Right atrium auricular region (tissue), 2 donors: ENCODE results near the gene CARMIL1. TPM values are rescaled to one million over a fixed set of nuclear protein-coding genes. Genes with fewer than 3 reads are reported as not detected.

Experiments used
- DNase-seq: peaks from one replicate; pipeline ENCODE4 v3.0.0-alpha.2; 2019; ENCODE audit warnings: low spot score
- H3K27ac ChIP-seq, 2 donors: fragments of 200-600 bp; sonication (generic); 1 replicate in 1 of 2; 2 replicates in 1 of 2; pipeline ENCODE4 v1.5.1; 2016 to 2019
- H3K27me3 ChIP-seq, 2 donors: fragments of 200-600 bp; sonication (generic); one replicate each; pipeline versions ENCODE4 v1.5.1 to v1.6.0; 2017 to 2019
- H3K36me3 ChIP-seq: fragments of 200-600 bp; sonication (generic); one replicate; pipeline ENCODE4 v1.5.1; 2016
- H3K4me1 ChIP-seq, 2 donors: fragments of 200-600 bp; sonication (generic); one replicate each; pipeline versions ENCODE4 v1.5.1 to v1.6.0; 2017 to 2019
- H3K4me3 ChIP-seq, 2 donors: fragments of 200-600 bp; sonication (generic); 1 replicate in 1 of 2; 2 replicates in 1 of 2; pipeline ENCODE4 v1.5.1; 2017 to 2019; ENCODE audit warnings: mild to moderate bottlenecking in 1 of 2, moderate library complexity in 1 of 2
- H3K9me3 ChIP-seq, 2 donors: fragments of 200-600 bp; sonication (generic); one replicate each; pipeline ENCODE4 v1.5.1; 2019
- total RNA-seq, 2 donors: library from RNA; depleted of rRNA; stranded (reverse); fragments of >200 nt; gene quantifications; one replicate each; pipeline ENCODE4 v1.1.0, GENCODE V29; 2016
- TF ChIP-seq, protein P1 (sequence below), 2 donors: fragments of 200-600 bp; sonication (generic); IDR thresholded peaks; one replicate each; pipeline ENCODE4 v1.5.1; 2019; ENCODE audit warnings: antibody characterized with exemption in 2 of 2

The CARMIL1 gene
- total RNA-seq, 2 donors from 2014 or later, result 7.9 to 29.4 TPM

- no peak for DNase-seq
- no peaks in the 10 kb centered on the region for H3K9me3 ChIP-seq
- peaks cover 30% of the 10 kb centered on the region for H3K36me3 ChIP-seq
- H3K4me3 ChIP-seq, result no peak overlapping the region
- H3K27ac ChIP-seq, result no peak overlapping the region
- no peaks in the 10 kb centered on the region for H3K27me3 ChIP-seq
- TF ChIP-seq, protein P1, sequence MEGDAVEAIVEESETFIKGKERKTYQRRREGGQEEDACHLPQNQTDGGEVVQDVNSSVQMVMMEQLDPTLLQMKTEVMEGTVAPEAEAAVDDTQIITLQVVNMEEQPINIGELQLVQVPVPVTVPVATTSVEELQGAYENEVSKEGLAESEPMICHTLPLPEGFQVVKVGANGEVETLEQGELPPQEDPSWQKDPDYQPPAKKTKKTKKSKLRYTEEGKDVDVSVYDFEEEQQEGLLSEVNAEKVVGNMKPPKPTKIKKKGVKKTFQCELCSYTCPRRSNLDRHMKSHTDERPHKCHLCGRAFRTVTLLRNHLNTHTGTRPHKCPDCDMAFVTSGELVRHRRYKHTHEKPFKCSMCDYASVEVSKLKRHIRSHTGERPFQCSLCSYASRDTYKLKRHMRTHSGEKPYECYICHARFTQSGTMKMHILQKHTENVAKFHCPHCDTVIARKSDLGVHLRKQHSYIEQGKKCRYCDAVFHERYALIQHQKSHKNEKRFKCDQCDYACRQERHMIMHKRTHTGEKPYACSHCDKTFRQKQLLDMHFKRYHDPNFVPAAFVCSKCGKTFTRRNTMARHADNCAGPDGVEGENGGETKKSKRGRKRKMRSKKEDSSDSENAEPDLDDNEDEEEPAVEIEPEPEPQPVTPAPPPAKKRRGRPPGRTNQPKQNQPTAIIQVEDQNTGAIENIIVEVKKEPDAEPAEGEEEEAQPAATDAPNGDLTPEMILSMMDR (IDR thresholded peaks at IDR 0.05), result no peak
- H3K4me1 ChIP-seq, result no peaks in the 10 kb centered on the region
Measured at GRCh38 chr6:25519856-25520255, 240.7 kb downstream of the CARMIL1 start.

- TF ChIP-seq, protein P1 (IDR thresholded peaks at IDR 0.05), result no peak
- H3K4me3 ChIP-seq, result no peak overlapping the region
- H3K9me3 ChIP-seq, result no peaks in the 10 kb centered on the region
- no peak overlapping the region for H3K27ac ChIP-seq
- peaks cover 12% of the 10 kb centered on the region for H3K36me3 ChIP-seq
- no peak for DNase-seq
- no peaks in the 10 kb centered on the region for H3K4me1 ChIP-seq
- no peaks in the 10 kb centered on the region for H3K27me3 ChIP-seq
Measured at GRCh38 chr6:25524542-25524941, 245.4 kb downstream of the CARMIL1 start.

DNA sequence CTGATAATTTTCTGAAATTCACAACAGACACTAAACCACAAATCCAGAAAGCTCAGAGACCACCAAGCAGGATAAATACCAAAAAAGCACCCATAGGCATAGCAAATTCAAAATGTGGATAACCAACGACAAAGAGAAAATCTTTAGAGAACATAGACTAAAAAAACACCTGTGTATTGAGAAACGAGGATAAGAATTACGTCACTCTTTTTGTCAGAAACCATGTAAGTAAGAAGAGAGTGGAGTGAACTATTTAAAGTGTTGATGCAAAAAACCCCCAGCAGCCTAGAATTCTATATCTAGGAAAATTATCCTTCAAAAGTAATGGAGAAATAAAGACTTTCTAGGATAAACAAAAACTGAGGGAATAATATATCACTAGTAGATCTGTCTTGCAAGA, 245.9 kb downstream of the CARMIL1 start:
- no peaks in the 10 kb centered on the region for H3K4me1 ChIP-seq
- H3K9me3 ChIP-seq, result no peaks in the 10 kb centered on the region
- TF ChIP-seq, protein P1 (IDR thresholded peaks at IDR 0.05), result no peak
- no peak overlapping the region for H3K4me3 ChIP-seq
- H3K27ac ChIP-seq, result no peak overlapping the region
- H3K36me3 ChIP-seq, result peaks cover 12% of the 10 kb centered on the region
- no peak for DNase-seq
- no peaks in the 10 kb centered on the region for H3K27me3 ChIP-seq

DNA sequence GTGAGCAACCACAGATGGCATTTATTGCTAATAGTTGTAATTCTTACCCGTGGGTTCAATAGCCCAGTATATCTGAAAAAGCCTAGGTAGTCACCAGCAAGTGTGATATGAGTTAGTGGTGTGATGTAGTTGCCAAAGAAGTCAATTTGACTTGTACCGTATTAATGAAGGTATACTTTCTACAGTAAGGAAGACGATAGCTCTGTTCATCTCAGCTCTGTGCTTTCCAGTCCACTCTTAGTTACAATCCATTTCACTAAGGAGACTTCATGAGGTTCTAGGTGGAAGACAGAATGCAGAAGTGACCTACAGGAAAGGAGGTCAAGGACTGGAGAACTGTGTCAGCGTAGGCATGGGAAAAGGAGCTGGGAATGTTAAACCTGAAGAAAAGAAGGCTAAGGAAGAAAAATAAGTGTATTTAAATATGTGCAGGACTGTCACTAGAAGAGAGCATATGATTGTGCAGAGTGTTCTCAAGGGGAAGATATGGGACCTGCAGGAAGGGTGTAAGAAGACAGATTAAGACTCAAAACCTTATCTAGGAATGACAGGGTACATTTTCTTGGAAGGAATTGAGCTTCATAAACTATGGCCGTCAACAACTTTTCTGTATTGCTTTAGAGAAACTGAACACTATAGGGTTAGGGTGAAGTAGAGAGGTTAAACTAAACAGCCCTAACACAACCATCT, 255.9 kb downstream of the CARMIL1 start:
- Histone ChIP-seq H3K36me3 (peaks cover 4% of the 10 kb centered on the region), H3K27ac (no peak overlapping the region), H3K4me1 (no peaks in the 10 kb centered on the region), H3K4me3 (no peak overlapping the region), H3K27me3 (no peaks in the 10 kb centered on the region), H3K9me3 (no peaks in the 10 kb centered on the region)
- TF ChIP-seq, protein P1 (IDR thresholded peaks at IDR 0.05), result no peak
- DNase-seq, result no peak

GRCh38 chr6:25535632-25536225, 256.6 kb downstream of the CARMIL1 start:
- H3K27me3 ChIP-seq, result no peaks in the 10 kb centered on the region
- peaks cover 10% of the 10 kb centered on the region for H3K36me3 ChIP-seq
- TF ChIP-seq, protein P1 (IDR thresholded peaks at IDR 0.05), result no peak
- H3K4me1 ChIP-seq, result no peaks in the 10 kb centered on the region
- no peak for DNase-seq
- H3K9me3 ChIP-seq, result no peaks in the 10 kb centered on the region
- no peak overlapping the region for H3K4me3 ChIP-seq
- no peak overlapping the region for H3K27ac ChIP-seq
